SK-N-SH treated with all-trans-retinoic acid at 6 μM for 48 hours (cell line): Measurements from ENCODE around the gene PIAS2.

Source experiments
- ATAC-seq: fragments of 200-7000 bp; cut with Tn5 transposase; 3 replicates; pipeline ENCODE4 v1.9.1; 2020; ENCODE audit warnings: mild to moderate bottlenecking, moderate library complexity
- ARNTL ChIP-seq: fragments of 450-650 bp; formaldehyde crosslinking; IDR thresholded peaks from 2 replicates; pipeline ENCODE4 v1.5.0; 2020; ENCODE audit warnings: low read depth, mild to moderate bottlenecking, moderate library complexity, borderline replicate concordance
- CSDC2 ChIP-seq: fragments of 250-450 bp; sonication (Bioruptor Pico); IDR thresholded peaks from 2 replicates; pipeline ENCODE4 v1.5.0; 2020; ENCODE audit warnings: mild to moderate bottlenecking, moderate library complexity
- ESRRG ChIP-seq: fragments of 250-450 bp; sonication (Bioruptor Pico); IDR thresholded peaks from 2 replicates; pipeline ENCODE4 v1.6.1; 2021; ENCODE audit warnings: mild to moderate bottlenecking
- GLIS3 ChIP-seq: fragments of 250-450 bp; sonication (Bioruptor Pico); IDR thresholded peaks from 2 replicates; pipeline ENCODE4 v1.5.0; 2020; ENCODE audit warnings: mild to moderate bottlenecking, moderate library complexity
- ISL1 ChIP-seq: fragments of 250-450 bp; sonication (Bioruptor Pico); IDR thresholded peaks from 2 replicates; pipeline ENCODE4 v2.1.2; 2022; ENCODE audit warnings: mild to moderate bottlenecking, moderate library complexity
- OSR1 ChIP-seq: fragments of 250-450 bp; sonication (Bioruptor Pico); IDR thresholded peaks from 2 replicates; pipeline ENCODE4 v1.8.0; 2022; ENCODE audit warnings: moderate library complexity, mild to moderate bottlenecking, inconsistent platforms
- PPARA ChIP-seq: fragments of 250-450 bp; sonication (Bioruptor Pico); IDR thresholded peaks from 2 replicates; pipeline ENCODE4 v1.5.0; 2020; ENCODE audit warnings: mild to moderate bottlenecking, borderline replicate concordance
- RARB ChIP-seq: fragments of 250-450 bp; sonication (Bioruptor Pico); IDR thresholded peaks from 2 replicates; pipeline ENCODE4 v1.8.0; 2021; ENCODE audit warnings: mild to moderate bottlenecking, moderate library complexity
- TCF4 ChIP-seq: fragments of 250-450 bp; sonication (Bioruptor Pico); IDR thresholded peaks from 2 replicates; pipeline ENCODE4 v1.8.0; 2021; ENCODE audit warnings: mild to moderate bottlenecking, moderate library complexity, borderline replicate concordance
- TOX ChIP-seq: fragments of 250-450 bp; sonication (Bioruptor Pico); IDR thresholded peaks from 2 replicates; pipeline ENCODE4 v1.8.0; 2021; ENCODE audit warnings: mild to moderate bottlenecking, moderate library complexity, borderline replicate concordance
- ZC3H10 ChIP-seq: fragments of 250-450 bp; sonication (Bioruptor Pico); IDR thresholded peaks from 2 replicates; pipeline ENCODE4 v1.5.1; 2021; ENCODE audit warnings: mild to moderate bottlenecking, moderate library complexity
- ZFP3 ChIP-seq: fragments of 250-450 bp; sonication (Bioruptor Pico); IDR thresholded peaks from 2 replicates; pipeline ENCODE4 v1.5.0; 2020; ENCODE audit warnings: mild to moderate bottlenecking, moderate library complexity
- ZFP30 ChIP-seq: fragments of 450-650 bp; formaldehyde crosslinking; IDR thresholded peaks from 2 replicates; pipeline ENCODE4 v1.5.0; 2022; ENCODE audit warnings: mild to moderate bottlenecking, moderate library complexity
- ZNF565 ChIP-seq: fragments of 450-650 bp; formaldehyde crosslinking; conservative IDR thresholded peaks from 2 replicates; pipeline ENCODE4 v1.5.0; 2020; ENCODE audit warnings: low read depth, mild to moderate bottlenecking, moderate library complexity
- ZNF70 ChIP-seq: fragments of 450-650 bp; formaldehyde crosslinking; IDR thresholded peaks from 2 replicates; pipeline ENCODE4 v1.5.0; 2020; ENCODE audit warnings: mild to moderate bottlenecking, moderate library complexity
- TF ChIP-seq, protein P1 (sequence below): fragments of 250-450 bp; sonication (Bioruptor Pico); IDR thresholded peaks from 2 replicates; pipeline ENCODE4 v1.8.0; 2020; ENCODE audit warnings: mild to moderate bottlenecking, moderate library complexity, borderline replicate concordance
- TF ChIP-seq, protein P2 (sequence below): fragments of 250-450 bp; sonication (Bioruptor Pico); IDR thresholded peaks from 2 replicates; pipeline ENCODE4 v1.8.0; 2021; ENCODE audit warnings: low read depth, mild to moderate bottlenecking, moderate library complexity, borderline replicate concordance
- TF ChIP-seq, protein P3 (sequence below): fragments of 250-450 bp; sonication (Bioruptor Pico); IDR thresholded peaks from 2 replicates; pipeline ENCODE4 v1.5.0; 2020; ENCODE audit warnings: mild to moderate bottlenecking, moderate library complexity
- TF ChIP-seq, protein P4 (sequence below): fragments of 250-450 bp; sonication (Bioruptor Pico); IDR thresholded peaks from 2 replicates; pipeline ENCODE4 v1.5.1; 2021; ENCODE audit warnings: mild to moderate bottlenecking, moderate library complexity
- TF ChIP-seq, protein P5 (sequence below): fragments of 250-450 bp; sonication (Bioruptor Pico); IDR thresholded peaks from 2 replicates; pipeline ENCODE4 v1.5.1; 2020; ENCODE audit warnings: low read depth, mild to moderate bottlenecking, moderate library complexity

PIAS2 gene

DNA sequence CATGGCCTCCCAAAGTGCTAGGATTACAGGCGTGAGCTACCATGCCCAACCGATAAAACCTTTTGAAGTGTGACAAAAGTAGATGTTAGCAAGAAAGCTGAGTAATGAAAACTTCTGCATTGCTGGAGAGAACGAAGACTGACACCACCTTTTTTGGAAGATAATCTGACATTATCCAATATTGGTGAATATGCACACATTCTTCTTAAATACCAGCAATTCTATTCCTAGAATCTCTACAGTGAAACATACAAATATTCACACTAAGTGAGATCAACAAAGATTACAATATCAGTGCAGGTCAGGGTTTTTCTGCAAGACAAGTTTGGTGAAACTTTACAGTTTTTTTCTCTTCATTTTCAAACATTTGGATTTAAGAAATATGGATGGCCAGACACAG, 7.8 kb downstream of the PIAS2 start:
- no peak for ATAC-seq

DNA sequence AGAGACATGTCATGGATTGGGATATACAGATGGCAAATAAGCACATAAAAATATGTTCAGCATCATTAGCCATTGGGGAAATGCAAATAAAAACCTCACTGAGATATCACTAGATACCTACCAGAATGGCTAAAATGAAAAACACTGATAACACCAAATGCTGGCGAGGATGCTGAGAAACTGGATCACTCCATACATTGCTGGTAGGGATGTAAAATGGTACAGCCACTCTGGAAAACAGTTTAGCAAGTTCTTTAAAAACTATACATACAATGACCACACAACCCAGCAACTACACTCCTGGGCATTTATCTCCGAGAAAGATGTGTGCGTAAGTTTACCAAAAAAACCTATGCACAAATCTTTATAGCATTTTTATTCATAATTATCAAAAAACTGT, 13.9 kb downstream of the PIAS2 start:
- no peak for ATAC-seq
- TF ChIP-seq ZC3H10 (CRISPR knock-in tag) (no peak), PPARA (CRISPR knock-in tag) (no peak), TCF4 (CRISPR knock-in tag) (no peak), ARNTL (CRISPR knock-in tag) (no peak), RARB (CRISPR knock-in tag) (no peak), GLIS3 (no peak), TOX (no peak), ZNF70 (CRISPR knock-in tag) (no peak), ZNF565 (CRISPR knock-in tag) (no peak), CSDC2 (CRISPR knock-in tag) (no peak), ISL1 (CRISPR knock-in tag) (no peak)
- TF ChIP-seq, protein P1, sequence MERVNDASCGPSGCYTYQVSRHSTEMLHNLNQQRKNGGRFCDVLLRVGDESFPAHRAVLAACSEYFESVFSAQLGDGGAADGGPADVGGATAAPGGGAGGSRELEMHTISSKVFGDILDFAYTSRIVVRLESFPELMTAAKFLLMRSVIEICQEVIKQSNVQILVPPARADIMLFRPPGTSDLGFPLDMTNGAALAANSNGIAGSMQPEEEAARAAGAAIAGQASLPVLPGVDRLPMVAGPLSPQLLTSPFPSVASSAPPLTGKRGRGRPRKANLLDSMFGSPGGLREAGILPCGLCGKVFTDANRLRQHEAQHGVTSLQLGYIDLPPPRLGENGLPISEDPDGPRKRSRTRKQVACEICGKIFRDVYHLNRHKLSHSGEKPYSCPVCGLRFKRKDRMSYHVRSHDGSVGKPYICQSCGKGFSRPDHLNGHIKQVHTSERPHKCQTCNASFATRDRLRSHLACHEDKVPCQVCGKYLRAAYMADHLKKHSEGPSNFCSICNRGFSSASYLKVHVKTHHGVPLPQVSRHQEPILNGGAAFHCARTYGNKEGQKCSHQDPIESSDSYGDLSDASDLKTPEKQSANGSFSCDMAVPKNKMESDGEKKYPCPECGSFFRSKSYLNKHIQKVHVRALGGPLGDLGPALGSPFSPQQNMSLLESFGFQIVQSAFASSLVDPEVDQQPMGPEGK (CRISPR knock-in tag): no peak
- TF ChIP-seq, protein P2, sequence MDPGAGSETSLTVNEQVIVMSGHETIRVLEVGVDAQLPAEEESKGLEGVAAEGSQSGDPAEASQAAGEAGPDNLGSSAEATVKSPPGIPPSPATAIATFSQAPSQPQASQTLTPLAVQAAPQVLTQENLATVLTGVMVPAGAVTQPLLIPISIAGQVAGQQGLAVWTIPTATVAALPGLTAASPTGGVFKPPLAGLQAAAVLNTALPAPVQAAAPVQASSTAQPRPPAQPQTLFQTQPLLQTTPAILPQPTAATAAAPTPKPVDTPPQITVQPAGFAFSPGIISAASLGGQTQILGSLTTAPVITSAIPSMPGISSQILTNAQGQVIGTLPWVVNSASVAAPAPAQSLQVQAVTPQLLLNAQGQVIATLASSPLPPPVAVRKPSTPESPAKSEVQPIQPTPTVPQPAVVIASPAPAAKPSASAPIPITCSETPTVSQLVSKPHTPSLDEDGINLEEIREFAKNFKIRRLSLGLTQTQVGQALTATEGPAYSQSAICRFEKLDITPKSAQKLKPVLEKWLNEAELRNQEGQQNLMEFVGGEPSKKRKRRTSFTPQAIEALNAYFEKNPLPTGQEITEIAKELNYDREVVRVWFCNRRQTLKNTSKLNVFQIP (CRISPR knock-in tag): no peak
- TF ChIP-seq, protein P3, sequence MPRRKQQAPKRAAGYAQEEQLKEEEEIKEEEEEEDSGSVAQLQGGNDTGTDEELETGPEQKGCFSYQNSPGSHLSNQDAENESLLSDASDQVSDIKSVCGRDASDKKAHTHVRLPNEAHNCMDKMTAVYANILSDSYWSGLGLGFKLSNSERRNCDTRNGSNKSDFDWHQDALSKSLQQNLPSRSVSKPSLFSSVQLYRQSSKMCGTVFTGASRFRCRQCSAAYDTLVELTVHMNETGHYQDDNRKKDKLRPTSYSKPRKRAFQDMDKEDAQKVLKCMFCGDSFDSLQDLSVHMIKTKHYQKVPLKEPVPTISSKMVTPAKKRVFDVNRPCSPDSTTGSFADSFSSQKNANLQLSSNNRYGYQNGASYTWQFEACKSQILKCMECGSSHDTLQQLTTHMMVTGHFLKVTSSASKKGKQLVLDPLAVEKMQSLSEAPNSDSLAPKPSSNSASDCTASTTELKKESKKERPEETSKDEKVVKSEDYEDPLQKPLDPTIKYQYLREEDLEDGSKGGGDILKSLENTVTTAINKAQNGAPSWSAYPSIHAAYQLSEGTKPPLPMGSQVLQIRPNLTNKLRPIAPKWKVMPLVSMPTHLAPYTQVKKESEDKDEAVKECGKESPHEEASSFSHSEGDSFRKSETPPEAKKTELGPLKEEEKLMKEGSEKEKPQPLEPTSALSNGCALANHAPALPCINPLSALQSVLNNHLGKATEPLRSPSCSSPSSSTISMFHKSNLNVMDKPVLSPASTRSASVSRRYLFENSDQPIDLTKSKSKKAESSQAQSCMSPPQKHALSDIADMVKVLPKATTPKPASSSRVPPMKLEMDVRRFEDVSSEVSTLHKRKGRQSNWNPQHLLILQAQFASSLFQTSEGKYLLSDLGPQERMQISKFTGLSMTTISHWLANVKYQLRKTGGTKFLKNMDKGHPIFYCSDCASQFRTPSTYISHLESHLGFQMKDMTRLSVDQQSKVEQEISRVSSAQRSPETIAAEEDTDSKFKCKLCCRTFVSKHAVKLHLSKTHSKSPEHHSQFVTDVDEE (CRISPR knock-in tag): no peak
- TF ChIP-seq, protein P4, sequence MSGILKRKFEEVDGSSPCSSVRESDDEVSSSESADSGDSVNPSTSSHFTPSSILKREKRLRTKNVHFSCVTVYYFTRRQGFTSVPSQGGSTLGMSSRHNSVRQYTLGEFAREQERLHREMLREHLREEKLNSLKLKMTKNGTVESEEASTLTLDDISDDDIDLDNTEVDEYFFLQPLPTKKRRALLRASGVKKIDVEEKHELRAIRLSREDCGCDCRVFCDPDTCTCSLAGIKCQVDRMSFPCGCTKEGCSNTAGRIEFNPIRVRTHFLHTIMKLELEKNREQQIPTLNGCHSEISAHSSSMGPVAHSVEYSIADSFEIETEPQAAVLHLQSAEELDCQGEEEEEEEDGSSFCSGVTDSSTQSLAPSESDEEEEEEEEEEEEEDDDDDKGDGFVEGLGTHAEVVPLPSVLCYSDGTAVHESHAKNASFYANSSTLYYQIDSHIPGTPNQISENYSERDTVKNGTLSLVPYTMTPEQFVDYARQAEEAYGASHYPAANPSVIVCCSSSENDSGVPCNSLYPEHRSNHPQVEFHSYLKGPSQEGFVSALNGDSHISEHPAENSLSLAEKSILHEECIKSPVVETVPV (CRISPR knock-in tag): no peak

More for the DNA sequence above, 7.8 kb downstream of the PIAS2 start:
- TF ChIP-seq OSR1 (no peak), ZNF70 (CRISPR knock-in tag) (no peak), CSDC2 (CRISPR knock-in tag) (no peak), PPARA (CRISPR knock-in tag) (no peak), ARNTL (CRISPR knock-in tag) (no peak), ZNF565 (CRISPR knock-in tag) (no peak), ZFP30 (no peak), ZFP3 (CRISPR knock-in tag) (no peak), ESRRG (CRISPR knock-in tag) (no peak), RARB (CRISPR knock-in tag) (no peak)
- TF ChIP-seq, protein P3 (CRISPR knock-in tag): no peak
- TF ChIP-seq, protein P5, sequence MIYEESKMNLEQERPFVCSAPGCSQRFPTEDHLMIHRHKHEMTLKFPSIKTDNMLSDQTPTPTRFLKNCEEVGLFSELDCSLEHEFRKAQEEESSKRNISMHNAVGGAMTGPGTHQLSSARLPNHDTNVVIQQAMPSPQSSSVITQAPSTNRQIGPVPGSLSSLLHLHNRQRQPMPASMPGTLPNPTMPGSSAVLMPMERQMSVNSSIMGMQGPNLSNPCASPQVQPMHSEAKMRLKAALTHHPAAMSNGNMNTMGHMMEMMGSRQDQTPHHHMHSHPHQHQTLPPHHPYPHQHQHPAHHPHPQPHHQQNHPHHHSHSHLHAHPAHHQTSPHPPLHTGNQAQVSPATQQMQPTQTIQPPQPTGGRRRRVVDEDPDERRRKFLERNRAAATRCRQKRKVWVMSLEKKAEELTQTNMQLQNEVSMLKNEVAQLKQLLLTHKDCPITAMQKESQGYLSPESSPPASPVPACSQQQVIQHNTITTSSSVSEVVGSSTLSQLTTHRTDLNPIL (CRISPR knock-in tag): no peak
- TF ChIP-seq, protein P1 (CRISPR knock-in tag): no peak
- TF ChIP-seq, protein P2 (CRISPR knock-in tag): no peak
